Measurements from ENCODE around the gene ZNRD2.
A peak's percentile ranks its signal among the peaks of the same experiment; 100 is the strongest.

The ZNRD2 gene

DNA sequence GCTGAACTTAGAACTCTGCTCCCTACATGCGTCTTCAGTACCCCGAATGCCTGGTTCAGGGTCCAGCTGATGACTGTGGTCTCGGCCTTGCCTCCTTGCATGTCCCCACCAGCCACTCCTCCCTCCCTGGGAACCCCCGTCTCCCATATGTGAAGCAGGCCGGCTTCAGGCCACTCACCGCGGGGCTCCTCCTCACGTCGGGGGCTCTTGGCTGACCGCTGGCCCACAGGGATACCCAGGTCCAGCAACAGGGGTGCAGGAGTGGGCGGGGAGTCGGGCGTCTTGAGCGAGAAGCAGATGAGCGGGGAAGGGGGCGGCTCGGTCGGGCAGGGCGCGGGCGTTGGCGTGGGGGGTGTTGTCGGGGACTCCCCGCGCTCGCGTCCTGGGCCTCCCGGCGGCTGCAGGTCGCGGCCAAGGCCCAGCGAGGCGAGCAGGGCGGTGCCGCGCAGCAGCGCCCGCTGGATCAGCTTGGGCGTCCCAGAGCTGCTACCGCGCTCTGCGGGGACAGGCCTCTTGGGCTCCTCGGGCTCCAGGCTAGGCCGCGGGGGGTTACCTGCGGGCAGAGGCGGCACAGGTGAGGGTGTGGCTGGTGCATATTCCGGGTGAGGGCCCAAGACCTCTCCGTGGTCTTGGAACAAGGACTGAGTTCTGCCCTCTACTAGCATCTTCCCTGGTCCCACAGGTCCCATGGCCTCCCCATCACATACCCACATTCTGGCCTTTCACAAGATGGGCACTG, 29.1 kb downstream of the ZNRD2 start:
- DNase-seq: no peak
- TF ChIP-seq POLR2A (IDR thresholded peaks at IDR 0.05; ENCODE audit: low read length) (no peak), GATA1 (IDR thresholded peaks at IDR 0.05; ENCODE audit: low read depth, low read length) (no peak)

- TF ChIP-seq GATA1 (IDR thresholded peaks at IDR 0.05; ENCODE audit: low read depth, low read length): no peak
- TF ChIP-seq POLR2A (IDR thresholded peaks at IDR 0.05; ENCODE audit: low read length): no peak
- no peak for DNase-seq
Measured at GRCh38 chr11:65599955-65600246, 29.6 kb downstream of the ZNRD2 start.

GRCh38 chr11:65604258-65604657, 34.0 kb downstream of the ZNRD2 start:
- DNase-seq: no peak
- TF ChIP-seq POLR2A (IDR thresholded peaks at IDR 0.05; ENCODE audit: low read length): no peak
- TF ChIP-seq GATA1 (IDR thresholded peaks at IDR 0.05; ENCODE audit: low read depth, low read length): no peak

GRCh38 chr11:65606876-65607613, 36.8 kb downstream of the ZNRD2 start:
- peak; percentile 51 to 57 for DNase-seq
- TF ChIP-seq GATA1 (IDR thresholded peaks at IDR 0.05; ENCODE audit: low read depth, low read length) (no peak), POLR2A (IDR thresholded peaks at IDR 0.05; ENCODE audit: low read length) (no peak)

DNA sequence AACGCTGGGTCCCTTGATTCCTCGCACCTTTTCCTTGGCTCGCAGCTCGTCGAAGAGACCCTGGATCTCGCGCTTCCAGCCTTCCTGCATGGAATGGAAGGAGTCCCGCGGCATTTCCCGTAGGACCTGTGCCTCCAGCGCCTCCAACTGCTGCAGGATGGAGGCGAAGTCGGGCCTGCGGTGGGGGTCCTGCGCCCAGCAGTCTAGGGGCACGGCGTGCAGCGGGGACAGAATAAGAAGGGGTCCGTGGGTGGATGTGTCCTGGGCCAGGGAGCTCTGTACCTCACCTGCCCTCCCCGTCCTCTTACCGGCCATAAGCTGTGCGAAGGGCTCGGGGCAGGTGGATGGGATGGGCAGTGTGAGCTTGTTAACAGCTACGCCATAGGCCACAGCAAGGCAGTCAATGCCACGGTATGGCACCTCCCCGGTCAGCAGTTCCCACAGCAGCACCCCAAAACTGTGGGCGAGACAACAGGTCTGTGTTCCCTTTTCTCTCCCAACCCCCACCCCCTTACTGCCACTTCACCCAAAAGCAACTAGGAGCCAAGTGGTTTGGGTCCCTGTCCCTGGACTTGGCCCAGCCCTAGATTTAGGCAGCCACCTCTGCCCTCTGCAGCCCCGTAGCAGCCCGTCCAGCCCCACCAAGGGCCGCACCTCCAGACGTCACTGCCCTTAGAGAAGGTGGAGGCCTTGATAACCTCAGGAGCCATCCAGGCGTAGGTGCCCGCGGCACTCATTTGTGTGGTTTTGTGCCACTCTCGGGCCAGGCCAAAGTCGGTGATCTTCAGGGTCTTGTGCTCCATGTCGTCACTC, 37.5 kb downstream of the ZNRD2 start:
- no peak for TF ChIP-seq GATA1 (IDR thresholded peaks at IDR 0.05; ENCODE audit: low read depth, low read length)
- no peak for DNase-seq

GRCh38 chr11:65609229-65609628, 39.0 kb downstream of the ZNRD2 start:
- no peak for TF ChIP-seq POLR2A (IDR thresholded peaks at IDR 0.05; ENCODE audit: low read length)
- no peak for TF ChIP-seq GATA1 (IDR thresholded peaks at IDR 0.05; ENCODE audit: low read depth, low read length)
- DNase-seq: peak; percentile 66 to 70

- DNase-seq: no peak
- no peak for TF ChIP-seq GATA1 (IDR thresholded peaks at IDR 0.05; ENCODE audit: low read depth, low read length)
- no peak for TF ChIP-seq POLR2A (IDR thresholded peaks at IDR 0.05; ENCODE audit: low read length)
Measured at GRCh38 chr11:65609665-65610064, 39.4 kb downstream of the ZNRD2 start.

- no peak for DNase-seq
Measured at GRCh38 chr11:65610404-65610803, 40.1 kb downstream of the ZNRD2 start.

DNA sequence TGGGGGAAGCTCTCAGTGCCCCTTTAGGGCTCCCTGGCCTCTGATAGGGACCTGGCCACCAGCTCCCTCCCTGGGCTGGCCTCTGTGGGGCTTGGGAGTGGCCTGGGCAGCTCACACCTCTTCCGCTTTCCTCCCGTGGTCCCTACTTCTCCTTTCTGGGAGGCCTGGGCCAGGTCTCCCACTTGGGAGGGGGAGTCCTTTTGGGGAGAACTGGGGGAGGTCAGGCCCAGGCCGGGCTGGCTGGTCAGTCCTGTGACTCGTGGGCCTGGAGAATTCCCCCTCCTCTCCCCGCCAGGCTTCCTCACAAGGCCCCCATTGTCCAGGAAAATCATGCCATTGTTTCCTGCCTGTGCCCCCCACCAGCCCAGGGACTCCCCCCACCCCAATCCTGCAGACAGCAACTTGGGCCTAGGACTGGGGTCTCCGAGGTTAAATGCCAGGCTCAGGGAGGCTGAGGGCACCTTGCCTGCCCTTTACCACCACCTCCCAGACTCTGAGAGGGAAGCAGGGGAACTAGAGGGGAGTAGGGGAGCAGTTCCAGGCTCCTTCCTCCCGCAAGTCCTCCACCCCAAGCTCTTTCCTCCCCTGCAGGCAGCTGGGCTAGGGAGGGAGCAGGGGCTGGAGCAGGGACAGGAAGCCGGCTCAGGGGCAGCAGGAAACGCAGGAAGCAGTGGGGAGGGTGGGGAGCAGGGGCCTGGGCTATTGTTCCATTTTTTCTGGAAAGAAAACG, 40.9 kb downstream of the ZNRD2 start:
- no peak for TF ChIP-seq POLR2A (IDR thresholded peaks at IDR 0.05; ENCODE audit: low read length)
- no peak for TF ChIP-seq GATA1 (IDR thresholded peaks at IDR 0.05; ENCODE audit: low read depth, low read length)
- DNase-seq: no peak

More at GRCh38 chr11:65610404-65610803, 40.1 kb downstream of the ZNRD2 start:
- TF ChIP-seq POLR2A (IDR thresholded peaks at IDR 0.05; ENCODE audit: low read length): no peak
- TF ChIP-seq GATA1 (IDR thresholded peaks at IDR 0.05; ENCODE audit: low read depth, low read length): no peak

DNA sequence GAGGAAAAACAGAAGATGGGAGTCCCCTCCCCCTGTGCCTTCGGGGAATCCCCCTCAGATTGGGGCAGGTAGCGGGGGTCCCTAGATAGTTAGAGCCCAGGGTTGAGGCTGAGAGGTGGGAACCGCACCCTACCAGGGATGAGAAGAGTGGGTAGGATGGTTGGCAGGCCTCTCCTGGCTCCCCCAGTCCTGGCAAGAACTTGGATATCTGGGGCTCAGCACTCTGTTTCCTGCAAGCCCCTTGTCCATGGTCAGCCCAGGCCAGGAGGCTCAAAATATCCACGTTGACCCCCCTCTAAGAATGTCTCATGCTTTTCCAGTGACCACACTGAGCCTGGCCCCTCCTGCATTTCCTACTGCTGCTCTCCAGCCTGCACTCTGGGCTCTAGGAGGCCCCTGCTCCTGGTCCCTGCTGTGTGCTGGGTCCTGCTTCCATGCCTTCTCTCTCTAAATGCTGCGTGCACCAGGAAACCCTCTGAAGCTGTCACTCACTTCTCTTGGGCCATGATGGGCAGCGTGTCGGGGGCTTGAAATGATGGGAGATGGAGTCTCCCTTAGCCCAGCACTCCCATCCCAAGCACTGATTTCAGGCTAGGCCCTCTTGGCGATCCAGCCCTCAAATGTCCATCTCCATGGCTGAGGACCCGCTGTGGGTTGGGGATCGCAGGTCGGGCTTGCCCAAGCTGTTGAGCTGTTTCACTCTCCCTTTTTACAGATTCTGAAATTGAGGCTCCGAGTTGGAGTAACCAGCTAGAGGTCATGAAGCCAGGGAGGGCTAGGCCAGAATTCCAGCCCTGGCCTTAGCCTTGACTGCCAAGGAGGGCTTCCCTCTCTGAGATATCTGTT, 41.7 kb downstream of the ZNRD2 start:
- TF ChIP-seq GATA1 (IDR thresholded peaks at IDR 0.05; ENCODE audit: low read depth, low read length): no peak
- TF ChIP-seq POLR2A (IDR thresholded peaks at IDR 0.05; ENCODE audit: low read length): no peak

DNA sequence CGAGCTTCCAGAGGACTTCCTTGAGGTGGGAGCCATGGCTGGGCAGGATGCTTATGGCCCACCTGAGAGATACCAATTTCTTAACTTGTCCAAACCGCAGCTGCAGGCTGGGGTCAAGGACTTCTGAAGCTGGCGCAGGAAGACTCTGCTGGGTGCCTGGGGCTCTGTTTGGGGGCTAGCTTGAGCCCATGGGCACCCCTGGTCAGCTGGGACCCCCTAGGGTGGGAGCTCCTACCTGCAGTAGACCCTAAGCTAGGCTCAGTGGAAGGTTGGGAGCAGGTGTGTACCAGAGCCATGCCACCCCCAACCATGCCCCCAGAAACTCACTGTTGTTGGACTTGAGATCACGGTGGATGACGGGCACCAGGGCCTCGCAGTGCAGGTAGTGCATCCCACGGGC, 42.4 kb downstream of the ZNRD2 start:
- TF ChIP-seq POLR2A (IDR thresholded peaks at IDR 0.05; ENCODE audit: low read length) (no peak), GATA1 (IDR thresholded peaks at IDR 0.05; ENCODE audit: low read depth, low read length) (no peak)
- DNase-seq: no peak

More for the DNA sequence above, 41.7 kb downstream of the ZNRD2 start:
- DNase-seq: no peak

DNA sequence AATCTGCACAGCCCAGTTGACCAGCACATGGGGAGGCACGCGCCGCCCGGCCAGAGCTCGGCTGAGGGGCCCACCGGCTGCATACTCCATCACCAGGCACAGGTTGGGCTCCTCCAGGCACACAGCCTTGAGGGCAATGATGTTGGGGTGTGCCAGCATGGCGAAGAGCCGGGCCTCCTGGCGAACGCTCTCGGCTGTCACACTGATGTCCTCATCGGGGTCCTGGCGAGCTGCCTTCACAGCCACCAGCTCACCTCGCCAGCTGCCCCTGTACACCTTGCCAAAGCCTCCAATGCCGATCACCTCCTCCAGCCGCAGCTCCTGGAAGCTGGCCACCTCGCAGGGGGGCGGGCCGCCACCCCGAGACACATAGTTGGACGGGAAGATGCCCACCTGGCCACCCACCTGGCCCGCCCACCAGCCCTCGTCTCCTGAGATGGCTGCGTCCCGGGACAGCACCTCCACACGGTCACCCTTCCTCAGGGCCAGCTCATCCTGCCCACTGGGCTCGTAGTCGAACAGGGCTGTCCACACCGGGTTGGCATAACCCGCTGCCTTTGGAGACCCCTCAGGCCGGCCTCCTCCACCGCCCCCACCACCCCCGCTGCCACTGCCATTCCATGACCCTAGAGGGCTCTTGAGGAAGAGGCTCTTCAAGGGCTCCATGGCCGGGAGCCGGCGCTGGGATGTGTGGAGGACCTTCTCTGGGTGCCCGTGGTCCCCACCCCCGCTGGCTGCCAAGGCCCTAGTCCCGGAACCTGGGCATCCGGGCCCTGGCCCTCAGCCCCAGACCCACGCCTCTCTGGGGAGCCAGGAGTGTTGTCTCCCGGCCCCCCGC, 43.0 kb downstream of the ZNRD2 start:
- TF ChIP-seq POLR2A (IDR thresholded peaks at IDR 0.05; ENCODE audit: low read length): no peak
- TF ChIP-seq GATA1 (IDR thresholded peaks at IDR 0.05; ENCODE audit: low read depth, low read length): no peak
- no peak for DNase-seq

Measured in erythroblast (primary cell).